Fibroblast of the aortic adventitia (primary cell): Measurements from ENCODE around the gene EYS. TPM values are rescaled to one million over a fixed set of nuclear protein-coding genes. Genes with fewer than 3 reads are reported as not detected.
"Not testable (repeated sequence)": the region's sequence is repeated elsewhere in the genome, so short reads cannot be mapped to it uniquely, and the experiment has no call there.

Source experiments
- DNase-seq: peaks from one replicate; pipeline ENCODE4 v3.0.0-alpha.2; 2010; ENCODE audit warnings: low read depth
- H3K4me3 ChIP-seq: 2 replicates; pipeline ENCODE4 v1.5.1; 2011; ENCODE audit warnings: low read depth, mild to moderate bottlenecking, control low read depth, low read length, moderate library complexity
- total RNA-seq: library from RNA; depleted of rRNA; stranded (reverse); fragments of >200 nt; gene quantifications from 2 replicates; pipeline ENCODE4 v1.2.3, GENCODE V29; 2012; ENCODE audit warnings: low replicate concordance
- TF ChIP-seq, protein P1 (sequence below): IDR thresholded peaks from 2 replicates; pipeline ENCODE4 v1.5.1; 2011; ENCODE audit warnings: mild to moderate bottlenecking, low read length, control low read depth, inconsistent platforms; ENCODE audit not compliant: insufficient read depth

Gene EYS
- total RNA-seq, 1 donor, result 0.09 TPM

DNA sequence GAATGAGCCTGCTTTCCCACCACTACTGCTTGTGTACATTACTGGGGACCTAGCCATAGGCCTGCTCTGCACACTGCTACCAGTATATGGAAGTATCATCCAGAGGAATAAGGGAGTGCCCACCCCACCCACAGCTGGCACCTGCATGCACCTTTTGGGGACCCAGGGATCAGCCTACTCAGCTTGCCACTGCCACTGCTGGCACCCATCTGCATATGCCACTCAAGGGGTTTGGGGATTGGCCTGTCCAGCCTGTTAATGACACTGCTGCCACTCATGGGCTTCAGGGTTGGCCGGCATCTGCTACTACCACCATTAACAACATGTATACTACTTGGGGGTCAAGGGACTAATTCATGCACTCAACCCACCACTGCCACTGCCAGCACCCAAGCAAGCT is 1239.4 kb downstream of the EYS start:
- no peak for DNase-seq
- no peak overlapping the region for H3K4me3 ChIP-seq
- TF ChIP-seq, protein P1, sequence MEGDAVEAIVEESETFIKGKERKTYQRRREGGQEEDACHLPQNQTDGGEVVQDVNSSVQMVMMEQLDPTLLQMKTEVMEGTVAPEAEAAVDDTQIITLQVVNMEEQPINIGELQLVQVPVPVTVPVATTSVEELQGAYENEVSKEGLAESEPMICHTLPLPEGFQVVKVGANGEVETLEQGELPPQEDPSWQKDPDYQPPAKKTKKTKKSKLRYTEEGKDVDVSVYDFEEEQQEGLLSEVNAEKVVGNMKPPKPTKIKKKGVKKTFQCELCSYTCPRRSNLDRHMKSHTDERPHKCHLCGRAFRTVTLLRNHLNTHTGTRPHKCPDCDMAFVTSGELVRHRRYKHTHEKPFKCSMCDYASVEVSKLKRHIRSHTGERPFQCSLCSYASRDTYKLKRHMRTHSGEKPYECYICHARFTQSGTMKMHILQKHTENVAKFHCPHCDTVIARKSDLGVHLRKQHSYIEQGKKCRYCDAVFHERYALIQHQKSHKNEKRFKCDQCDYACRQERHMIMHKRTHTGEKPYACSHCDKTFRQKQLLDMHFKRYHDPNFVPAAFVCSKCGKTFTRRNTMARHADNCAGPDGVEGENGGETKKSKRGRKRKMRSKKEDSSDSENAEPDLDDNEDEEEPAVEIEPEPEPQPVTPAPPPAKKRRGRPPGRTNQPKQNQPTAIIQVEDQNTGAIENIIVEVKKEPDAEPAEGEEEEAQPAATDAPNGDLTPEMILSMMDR, result no peak

DNA sequence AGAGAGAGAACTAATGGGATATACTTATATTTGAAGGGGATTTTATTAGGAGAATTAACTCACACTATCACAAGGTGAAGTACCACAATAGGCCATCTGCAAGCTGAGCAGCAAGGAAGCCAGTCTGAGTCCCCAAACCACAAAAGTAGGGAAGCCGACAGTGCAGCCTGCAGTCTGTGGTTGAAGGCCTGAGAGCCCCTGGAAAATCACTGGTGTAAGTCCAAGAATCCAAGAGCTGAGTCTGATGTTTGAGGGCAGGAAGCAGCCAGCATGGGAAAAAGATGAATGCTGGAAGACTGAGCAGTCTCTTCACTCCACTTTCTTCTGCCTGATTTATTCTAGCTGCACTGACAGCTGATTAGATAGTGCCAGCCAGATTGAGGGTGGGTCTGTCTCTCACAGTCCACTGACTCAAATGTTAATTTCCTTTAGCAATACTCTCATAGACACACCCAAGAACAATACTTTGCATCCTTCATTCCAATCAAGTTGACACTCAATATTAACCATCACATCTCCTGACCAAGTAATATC is 1247.5 kb downstream of the EYS start:
- no peak for DNase-seq
- H3K4me3 ChIP-seq, result no peak overlapping the region
- TF ChIP-seq, protein P1, result no peak

DNA sequence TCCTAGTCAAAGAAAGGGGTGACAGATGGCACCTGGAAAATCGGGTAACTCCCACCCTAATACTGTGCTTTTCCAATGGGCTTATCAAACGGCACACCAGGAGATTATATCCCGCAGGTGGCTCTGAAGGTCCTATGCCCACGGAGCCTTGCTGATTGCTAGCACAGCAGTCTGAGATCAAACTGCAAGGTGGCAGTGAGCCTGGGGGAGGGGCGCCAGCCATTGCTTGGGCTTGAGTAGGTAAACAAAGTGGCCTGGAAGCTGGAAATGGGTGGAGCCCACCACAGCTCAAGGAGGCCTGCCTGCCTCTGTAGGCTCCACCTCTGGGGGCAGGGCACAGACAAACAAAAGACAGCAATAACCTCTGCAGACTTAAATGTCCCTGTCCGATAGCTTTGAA is 1258.9 kb downstream of the EYS start:
- H3K4me3 ChIP-seq, result not testable (repeated sequence)

DNA sequence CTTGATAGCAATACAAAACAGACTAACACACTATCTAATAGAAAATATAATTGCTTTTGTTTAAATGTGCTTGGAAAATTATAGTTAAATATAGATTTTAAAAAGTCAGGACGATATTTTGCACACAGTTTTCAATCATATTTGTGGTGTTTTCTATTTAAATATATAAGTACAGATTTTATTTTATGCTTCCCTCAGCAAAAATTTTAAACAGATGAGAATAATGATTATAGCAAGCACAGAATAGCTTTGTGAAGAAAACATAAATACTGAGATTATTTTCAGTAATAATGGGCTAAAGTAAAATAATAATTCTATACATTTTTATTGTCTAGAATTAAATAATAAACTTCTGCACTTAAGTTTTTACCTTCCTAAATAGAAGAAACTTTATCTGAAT is 1262.0 kb downstream of the EYS start:
- no peak for DNase-seq
- H3K4me3 ChIP-seq, result no peak overlapping the region
- TF ChIP-seq, protein P1, result no peak

More for the DNA sequence above, 1258.9 kb downstream of the EYS start:
- DNase-seq, result not testable (repeated sequence)

DNA sequence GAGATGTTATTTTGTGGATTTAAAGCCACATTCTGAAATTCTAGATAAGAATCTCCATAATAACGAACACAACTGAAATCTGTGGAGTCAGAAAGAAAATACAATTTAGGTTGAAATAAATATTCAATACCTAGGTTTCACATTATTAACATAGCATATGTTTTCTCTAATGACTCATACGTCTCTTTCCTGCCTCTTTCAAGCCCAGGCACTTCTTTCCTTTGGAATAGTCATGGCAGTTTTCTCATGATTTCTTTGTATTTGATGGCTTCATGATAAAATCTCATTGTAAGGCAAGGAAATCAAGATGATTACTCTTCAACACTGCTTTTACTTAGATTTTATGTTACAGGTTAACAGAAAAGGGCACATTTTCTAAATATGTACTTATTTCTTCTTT is 1267.8 kb downstream of the EYS start:
- TF ChIP-seq, protein P1, result no peak
- H3K4me3 ChIP-seq, result no peak overlapping the region
- DNase-seq, result no peak

DNA sequence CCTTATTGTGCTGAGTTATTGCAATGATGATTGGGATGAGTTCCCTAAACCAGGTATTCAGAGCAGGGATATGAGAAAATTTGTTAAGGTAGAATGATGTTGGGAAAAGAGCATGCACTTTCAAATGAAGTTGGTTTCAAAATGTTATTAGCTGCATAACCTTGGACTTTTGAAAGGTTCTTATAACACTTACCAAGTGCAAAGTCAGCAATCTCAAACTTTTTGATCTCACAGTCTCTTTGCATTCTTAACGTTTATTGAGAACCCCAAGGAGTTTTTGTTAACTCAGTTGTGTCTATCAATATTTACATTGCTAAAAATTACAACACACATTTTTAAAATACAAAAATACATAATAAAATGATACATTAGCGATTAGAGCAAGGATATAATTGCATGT is 1269.0 kb downstream of the EYS start:
- no peak for DNase-seq
- TF ChIP-seq, protein P1, result no peak
- H3K4me3 ChIP-seq, result no peak overlapping the region

DNA sequence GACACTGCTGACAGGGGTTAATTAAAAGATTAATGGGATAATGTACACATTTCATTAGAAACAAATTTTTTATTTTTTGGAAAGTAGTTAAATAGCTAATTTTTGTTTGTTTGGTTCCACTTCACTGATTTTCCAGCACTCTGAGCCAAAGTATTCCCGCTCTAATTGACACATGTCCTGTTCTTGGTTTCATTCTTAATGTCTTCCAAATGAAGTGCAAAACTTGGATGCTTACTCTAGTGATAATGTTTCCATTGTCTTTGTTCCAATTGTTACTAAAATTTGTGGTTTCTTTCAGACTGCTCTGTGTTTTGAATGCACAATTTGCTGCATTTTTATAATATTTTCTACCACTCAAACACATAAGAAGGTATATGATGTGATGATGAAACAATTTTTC is 1277.1 kb downstream of the EYS start:
- H3K4me3 ChIP-seq, result no peak overlapping the region
- no peak for DNase-seq
- TF ChIP-seq, protein P1, result no peak
